Measurements from ENCODE around the gene CCR4. TPM values are rescaled to one million over a fixed set of nuclear protein-coding genes. Genes with fewer than 3 reads are reported as not detected.

The CCR4 gene
- total RNA-seq, 4 donors from 2014 or later, result 0.13 to 0.88 TPM; not detected in 2

Other genes starting within 250 kb of the CCR4 start
- gene TRIM71, start 133.6 kb upstream of the CCR4 start, total RNA-seq, result under 1 TPM in 3 of 4 donors, not detected in 1; under 0.01 to 0.15 (median 0.13) TPM
- 100 to 1,000 TPM in 2 of 4 donors, 10 to 100 TPM in 2; 67.3 to 157 (median 96.5) TPM for gene GLB1, start 145.5 kb downstream of the CCR4 start, total RNA-seq
- gene TMPPE, start 145.5 kb downstream of the CCR4 start, total RNA-seq, result 10 to 100 TPM in 3 of 4 donors, 1 to 10 TPM in 1; 8.3 to 19.5 (median 15.7) TPM
- gene CRTAP, start 162.4 kb downstream of the CCR4 start, total RNA-seq, result 100 to 1,000 TPM; 241 to 504 (median 300) TPM

Data from thyroid gland (tissue), 4 donors.